ENCODE measurements around the gene KRT84. TPM values are rescaled to one million over a fixed set of nuclear protein-coding genes. Genes with fewer than 3 reads are reported as not detected.

Gene KRT84
- total and polyA plus RNA-seq, 2 of the 4 experiments (the other 2 are of a cell fraction) = not detected

DNA sequence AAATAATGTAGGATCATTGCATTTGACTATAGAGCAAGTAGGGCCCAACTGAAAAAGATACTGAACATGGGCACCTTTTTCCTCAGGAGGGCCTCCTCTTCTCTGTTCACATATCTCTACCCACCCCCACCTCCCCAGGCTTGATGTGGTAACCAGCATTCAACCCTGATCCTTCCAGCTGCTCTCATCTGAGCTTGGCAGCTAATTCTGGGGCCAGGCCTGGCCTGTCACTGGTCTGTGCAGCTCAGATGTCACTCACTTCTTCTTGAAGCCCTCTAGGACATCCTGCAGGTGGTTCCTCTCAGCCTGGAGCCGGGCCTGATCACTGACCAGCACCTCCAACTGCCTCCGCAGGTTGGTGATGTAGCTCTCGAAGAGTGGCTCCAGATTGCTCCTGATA lies 2.1 kb downstream of the KRT84 start:
- Histone ChIP-seq H4K91ac (ENCODE audit: insufficient read depth, low read depth, low read length) (no peak overlapping the region), H4K20me1 (ENCODE audit: insufficient read depth, low read length) (no peaks in the 10 kb centered on the region), H3K14ac (replicated peaks; ENCODE audit: low read depth, low read length) (no peak overlapping the region), H3K27ac (ENCODE audit: insufficient read depth, low read length) (no peak overlapping the region), H3K56ac (ENCODE audit: extremely low read depth, insufficient read depth, low read length) (no peak overlapping the region), H4K8ac (ENCODE audit: low read depth in 2 of 2, low read length in 2 of 2) (no peak overlapping the region), H3K23ac (ENCODE audit: low read depth, low read length) (no peak overlapping the region), H3K27me3 (ENCODE audit: control insufficient read depth, insufficient read depth, low read length) (peaks cover 57% of the 10 kb centered on the region), H3K18ac (ENCODE audit: low read depth, low read length) (no peak overlapping the region), H3K4me2 (ENCODE audit: low read depth, low read length) (no peak overlapping the region), H3K36me3 (ENCODE audit: control insufficient read depth, insufficient read depth, low read length) (no peaks in the 10 kb centered on the region), H3K4ac (ENCODE audit: low read depth, low read length) (no peak overlapping the region), H3K4me1 (ENCODE audit: control insufficient read depth, insufficient read depth, low read length) (no peaks in the 10 kb centered on the region), H3K9ac (ENCODE audit: low read depth, low read length) (no peak overlapping the region), H2BK120ac (ENCODE audit: low read depth, low read length) (no peak overlapping the region), H2AK5ac (ENCODE audit: low read depth, low read length) (no peak overlapping the region), H3K79me1 (ENCODE audit: low read depth in 1 of 2, low read length in 2 of 2) (no peaks in the 10 kb centered on the region), H2BK5ac (ENCODE audit: low read depth, low read length, poor library complexity, severe bottlenecking) (no peak overlapping the region), H4K5ac (ENCODE audit: low read depth, low read length) (no peak overlapping the region), H2AK9ac (replicated peaks; ENCODE audit: low read depth, low read length, poor library complexity) (no peak overlapping the region), H3K9me1 (ENCODE audit: insufficient read depth, low read length) (no peaks in the 10 kb centered on the region), H2AFZ (replicated peaks; ENCODE audit: low read length, poor library complexity) (no peak overlapping the region), H2BK15ac (ENCODE audit: low read depth, low read length) (no peak overlapping the region), H3K4me3 (ENCODE audit: insufficient read depth, low read depth, low read length) (no peak overlapping the region), H2BK20ac (ENCODE audit: low read depth, low read length) (no peak overlapping the region), H3K9me3 (ENCODE audit: control insufficient read depth, insufficient read depth, low read length) (no peaks in the 10 kb centered on the region)
- POLR2A ChIA-PET (ENCODE audit: unreplicated experiment) = no interaction called here
- in situ Hi-C loops (cut with MboI; ENCODE audit: low sequenced_read_pairs) (no loop called here), dilution Hi-C loops (cut with HindIII; ENCODE audit: low sequenced_read_pairs, unreplicated experiment) (no loop called here), intact Hi-C loops (cut with micrococcal nuclease) (no loop called here)
- 50% methylated on average over 2 of the region's 3 CpGs; no CpG with 5 or more reads in 1 of the 2 experiments for WGBS, 2 experiments (ENCODE audit: extremely low coverage in 2 of 2, insufficient read length in 1 of 2)
- DNase-seq (no peak), ATAC-seq (ENCODE audit: low read depth) (no peak)
- CTCF ChIA-PET = interaction anchor here (2.0 kb wide), 1 partner anchor 10 kb away, joined by 5 read pairs; no protein-coding TSS in a partner anchor
- BruUV-seq (replicated peaks) = no TSS peak
- no peak for TF ChIP-seq RAD21 (IDR thresholded peaks at IDR 0.05; ENCODE audit: low read length)
- TF ChIP-seq CEBPB (IDR thresholded peaks at IDR 0.05; ENCODE audit: low read depth, low read length) = no peak
- no peak for TF ChIP-seq CHD1 (IDR thresholded peaks at IDR 0.05; ENCODE audit: low read depth, low read length)
- TF ChIP-seq POLR2A (IDR thresholded peaks at IDR 0.05; ENCODE audit: low read depth, low read length) = no peak
- TF ChIP-seq, protein P1, sequence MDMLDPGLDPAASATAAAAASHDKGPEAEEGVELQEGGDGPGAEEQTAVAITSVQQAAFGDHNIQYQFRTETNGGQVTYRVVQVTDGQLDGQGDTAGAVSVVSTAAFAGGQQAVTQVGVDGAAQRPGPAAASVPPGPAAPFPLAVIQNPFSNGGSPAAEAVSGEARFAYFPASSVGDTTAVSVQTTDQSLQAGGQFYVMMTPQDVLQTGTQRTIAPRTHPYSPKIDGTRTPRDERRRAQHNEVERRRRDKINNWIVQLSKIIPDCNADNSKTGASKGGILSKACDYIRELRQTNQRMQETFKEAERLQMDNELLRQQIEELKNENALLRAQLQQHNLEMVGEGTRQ (IDR thresholded peaks at IDR 0.05; ENCODE audit: low read depth, low read length) = no peak
- no peak for TF ChIP-seq NFE2L2 (IDR thresholded peaks at IDR 0.05; ENCODE audit: low read depth, low read length)
- TF ChIP-seq MXI1 (IDR thresholded peaks at IDR 0.05; ENCODE audit: borderline replicate concordance, low read depth, low read length) = no peak
- no peak for TF ChIP-seq MAFK (IDR thresholded peaks at IDR 0.05; ENCODE audit: low read depth, low read length)
- TF ChIP-seq FOS (IDR thresholded peaks at IDR 0.05; ENCODE audit: low read depth, low read length) = no peak
- TF ChIP-seq, protein P2, sequence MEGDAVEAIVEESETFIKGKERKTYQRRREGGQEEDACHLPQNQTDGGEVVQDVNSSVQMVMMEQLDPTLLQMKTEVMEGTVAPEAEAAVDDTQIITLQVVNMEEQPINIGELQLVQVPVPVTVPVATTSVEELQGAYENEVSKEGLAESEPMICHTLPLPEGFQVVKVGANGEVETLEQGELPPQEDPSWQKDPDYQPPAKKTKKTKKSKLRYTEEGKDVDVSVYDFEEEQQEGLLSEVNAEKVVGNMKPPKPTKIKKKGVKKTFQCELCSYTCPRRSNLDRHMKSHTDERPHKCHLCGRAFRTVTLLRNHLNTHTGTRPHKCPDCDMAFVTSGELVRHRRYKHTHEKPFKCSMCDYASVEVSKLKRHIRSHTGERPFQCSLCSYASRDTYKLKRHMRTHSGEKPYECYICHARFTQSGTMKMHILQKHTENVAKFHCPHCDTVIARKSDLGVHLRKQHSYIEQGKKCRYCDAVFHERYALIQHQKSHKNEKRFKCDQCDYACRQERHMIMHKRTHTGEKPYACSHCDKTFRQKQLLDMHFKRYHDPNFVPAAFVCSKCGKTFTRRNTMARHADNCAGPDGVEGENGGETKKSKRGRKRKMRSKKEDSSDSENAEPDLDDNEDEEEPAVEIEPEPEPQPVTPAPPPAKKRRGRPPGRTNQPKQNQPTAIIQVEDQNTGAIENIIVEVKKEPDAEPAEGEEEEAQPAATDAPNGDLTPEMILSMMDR (conservative IDR thresholded peaks at IDR 0.05; ENCODE audit: low read depth, low read length) = no peak
- no peak for TF ChIP-seq MAZ (IDR thresholded peaks at IDR 0.05; ENCODE audit: borderline replicate concordance, low read depth, low read length)
- TF ChIP-seq, protein P3, sequence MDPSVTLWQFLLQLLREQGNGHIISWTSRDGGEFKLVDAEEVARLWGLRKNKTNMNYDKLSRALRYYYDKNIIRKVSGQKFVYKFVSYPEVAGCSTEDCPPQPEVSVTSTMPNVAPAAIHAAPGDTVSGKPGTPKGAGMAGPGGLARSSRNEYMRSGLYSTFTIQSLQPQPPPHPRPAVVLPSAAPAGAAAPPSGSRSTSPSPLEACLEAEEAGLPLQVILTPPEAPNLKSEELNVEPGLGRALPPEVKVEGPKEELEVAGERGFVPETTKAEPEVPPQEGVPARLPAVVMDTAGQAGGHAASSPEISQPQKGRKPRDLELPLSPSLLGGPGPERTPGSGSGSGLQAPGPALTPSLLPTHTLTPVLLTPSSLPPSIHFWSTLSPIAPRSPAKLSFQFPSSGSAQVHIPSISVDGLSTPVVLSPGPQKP (IDR thresholded peaks at IDR 0.05; ENCODE audit: borderline replicate concordance, low read depth, low read length) = no peak
- TF ChIP-seq BHLHE40 (IDR thresholded peaks at IDR 0.05; ENCODE audit: low read depth, low read length) = no peak
- no peak for TF ChIP-seq RCOR1 (IDR thresholded peaks at IDR 0.05; ENCODE audit: insufficient replicate concordance, low read length)
- TF ChIP-seq SMC3 (IDR thresholded peaks at IDR 0.05; ENCODE audit: low read depth, low read length) = no peak
- no peak for TF ChIP-seq RFX5 (IDR thresholded peaks at IDR 0.05; ENCODE audit: low read depth, low read length)
